ENCODE results near the gene PTH1R.

PTH1R gene

DNA sequence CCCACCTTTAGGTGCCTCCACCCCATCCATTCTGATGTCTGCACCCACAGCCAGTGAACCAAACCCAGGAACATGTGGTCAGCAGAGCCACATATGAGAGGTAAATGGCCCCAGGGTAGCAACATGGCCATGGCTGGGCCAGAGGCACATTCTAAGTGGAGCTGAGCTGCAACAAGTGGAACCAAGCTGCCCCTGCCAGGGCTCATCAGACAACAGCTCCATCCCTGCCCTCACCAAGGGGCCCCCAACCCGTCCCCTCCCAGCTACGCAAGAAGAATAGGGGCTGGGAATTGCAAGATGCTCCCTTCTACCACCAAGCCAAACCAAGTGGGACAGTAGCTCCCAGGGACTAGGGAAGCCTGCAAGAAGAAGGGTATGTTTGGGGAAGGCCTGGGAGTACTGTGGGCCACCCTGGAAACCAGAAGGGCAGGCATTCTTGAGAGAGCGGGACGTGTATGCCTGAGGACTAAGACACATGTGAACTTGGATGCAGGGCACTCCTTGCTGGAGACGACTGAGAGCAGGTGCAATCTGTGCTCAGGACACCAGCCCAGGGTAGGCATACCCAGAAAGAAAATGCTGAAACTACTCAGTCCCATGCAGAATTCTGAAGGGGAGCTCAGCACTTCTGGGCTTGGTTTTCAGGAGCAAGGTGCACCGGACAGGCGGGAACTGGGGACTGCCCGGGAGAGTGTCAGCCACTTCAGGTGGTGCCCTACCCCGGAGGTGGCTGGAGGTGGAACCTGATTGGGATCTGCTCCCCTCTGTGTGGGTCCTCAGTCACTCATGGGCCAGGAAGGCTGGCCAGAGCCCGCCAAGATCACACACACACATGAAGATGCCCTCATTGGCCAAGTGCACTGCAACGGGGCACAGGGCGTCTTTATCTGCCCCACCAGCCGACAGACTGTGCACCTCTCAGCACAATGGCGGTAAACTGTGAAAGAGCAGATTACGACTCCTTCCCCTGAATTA, 23.8 kb upstream of the PTH1R start:
- H3K4me1 ChIP-seq (ENCODE audit: control insufficient read depth, low read length): no peaks in the 10 kb centered on the region
- H3K79me2 ChIP-seq (ENCODE audit: control insufficient read depth, low read length): no peaks in the 10 kb centered on the region
- no peaks in the 10 kb centered on the region for H3F3A ChIP-seq (ENCODE audit: control insufficient read depth, insufficient read depth)
- no peaks in the 10 kb centered on the region for H4K20me1 ChIP-seq (ENCODE audit: control insufficient read depth, insufficient read depth, low read depth, low read length)
- H3K4me2 ChIP-seq (ENCODE audit: low read length): no peak overlapping the region
- no peaks in the 10 kb centered on the region for H3K9me3 ChIP-seq (ENCODE audit: control insufficient read depth, insufficient read depth, low read length)
- H3K36me3 ChIP-seq (ENCODE audit: control insufficient read depth, low read length): no peaks in the 10 kb centered on the region
- H3K27me3 ChIP-seq (ENCODE audit: control insufficient read depth, low read length): 0 out of 2 replicates have a peak, but pooled peaks cover 3% of the 10 kb centered on the region
- H3K4me3 ChIP-seq (ENCODE audit: low read length): no peak overlapping the region
- no peaks in the 10 kb centered on the region for H3K9me2 ChIP-seq (replicated peaks; ENCODE audit: control insufficient read depth, low read length)
- H3K27ac ChIP-seq (ENCODE audit: low read depth, low read length): no peak overlapping the region
- no peak for TF ChIP-seq EZH2phosphoT487 (IDR thresholded peaks at IDR 0.05; ENCODE audit: borderline replicate concordance, low read length)
- TF ChIP-seq, protein P1, sequence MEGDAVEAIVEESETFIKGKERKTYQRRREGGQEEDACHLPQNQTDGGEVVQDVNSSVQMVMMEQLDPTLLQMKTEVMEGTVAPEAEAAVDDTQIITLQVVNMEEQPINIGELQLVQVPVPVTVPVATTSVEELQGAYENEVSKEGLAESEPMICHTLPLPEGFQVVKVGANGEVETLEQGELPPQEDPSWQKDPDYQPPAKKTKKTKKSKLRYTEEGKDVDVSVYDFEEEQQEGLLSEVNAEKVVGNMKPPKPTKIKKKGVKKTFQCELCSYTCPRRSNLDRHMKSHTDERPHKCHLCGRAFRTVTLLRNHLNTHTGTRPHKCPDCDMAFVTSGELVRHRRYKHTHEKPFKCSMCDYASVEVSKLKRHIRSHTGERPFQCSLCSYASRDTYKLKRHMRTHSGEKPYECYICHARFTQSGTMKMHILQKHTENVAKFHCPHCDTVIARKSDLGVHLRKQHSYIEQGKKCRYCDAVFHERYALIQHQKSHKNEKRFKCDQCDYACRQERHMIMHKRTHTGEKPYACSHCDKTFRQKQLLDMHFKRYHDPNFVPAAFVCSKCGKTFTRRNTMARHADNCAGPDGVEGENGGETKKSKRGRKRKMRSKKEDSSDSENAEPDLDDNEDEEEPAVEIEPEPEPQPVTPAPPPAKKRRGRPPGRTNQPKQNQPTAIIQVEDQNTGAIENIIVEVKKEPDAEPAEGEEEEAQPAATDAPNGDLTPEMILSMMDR (IDR thresholded peaks at IDR 0.05; ENCODE audit: low read depth, low read length, poor library complexity, severe bottlenecking): no peak

DNA sequence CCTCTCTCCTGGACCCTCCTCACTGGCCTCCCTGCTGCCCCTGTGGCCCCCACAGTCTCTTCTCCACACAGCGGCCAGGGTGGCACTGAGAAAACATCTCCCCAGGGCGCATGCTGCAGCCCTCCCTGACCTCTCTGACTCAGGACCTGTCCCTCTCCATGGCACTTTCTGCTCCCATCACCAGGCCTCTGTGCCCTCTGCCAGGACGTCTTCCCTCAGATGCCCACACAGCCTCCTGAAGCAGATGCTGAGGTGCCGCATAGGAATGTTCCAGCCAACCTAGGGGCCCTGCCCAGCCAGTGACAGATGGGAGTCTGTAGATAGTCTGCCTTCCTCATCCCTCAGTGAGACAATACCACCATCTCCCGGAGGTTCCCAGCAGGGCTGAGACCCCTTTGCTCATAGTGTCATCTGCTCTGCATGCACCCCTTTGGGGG, 22.9 kb upstream of the PTH1R start:
- no peak overlapping the region for H3K4me3 ChIP-seq (ENCODE audit: low read length)
- H3K9me3 ChIP-seq (ENCODE audit: control insufficient read depth, insufficient read depth, low read length): no peaks in the 10 kb centered on the region
- no peaks in the 10 kb centered on the region for H3F3A ChIP-seq (ENCODE audit: control insufficient read depth, insufficient read depth)
- no peak overlapping the region for H3K27ac ChIP-seq (ENCODE audit: low read depth, low read length)
- H3K79me2 ChIP-seq (ENCODE audit: control insufficient read depth, low read length): no peaks in the 10 kb centered on the region
- no peak for TF ChIP-seq EZH2phosphoT487 (IDR thresholded peaks at IDR 0.05; ENCODE audit: borderline replicate concordance, low read length)
- TF ChIP-seq, protein P1 (IDR thresholded peaks at IDR 0.05; ENCODE audit: low read depth, low read length, poor library complexity, severe bottlenecking): no peak
- no peaks in the 10 kb centered on the region for H3K36me3 ChIP-seq (ENCODE audit: control insufficient read depth, low read length)
- peaks cover 8% of the 10 kb centered on the region; the same call in 1 of the 2 replicates for H3K27me3 ChIP-seq (ENCODE audit: control insufficient read depth, low read length)
- H3K9me2 ChIP-seq (replicated peaks; ENCODE audit: control insufficient read depth, low read length): no peaks in the 10 kb centered on the region
- H3K4me2 ChIP-seq (ENCODE audit: low read length): no peak overlapping the region
- H3K4me1 ChIP-seq (ENCODE audit: control insufficient read depth, low read length): no peaks in the 10 kb centered on the region
- no peaks in the 10 kb centered on the region for H4K20me1 ChIP-seq (ENCODE audit: control insufficient read depth, insufficient read depth, low read depth, low read length)

DNA sequence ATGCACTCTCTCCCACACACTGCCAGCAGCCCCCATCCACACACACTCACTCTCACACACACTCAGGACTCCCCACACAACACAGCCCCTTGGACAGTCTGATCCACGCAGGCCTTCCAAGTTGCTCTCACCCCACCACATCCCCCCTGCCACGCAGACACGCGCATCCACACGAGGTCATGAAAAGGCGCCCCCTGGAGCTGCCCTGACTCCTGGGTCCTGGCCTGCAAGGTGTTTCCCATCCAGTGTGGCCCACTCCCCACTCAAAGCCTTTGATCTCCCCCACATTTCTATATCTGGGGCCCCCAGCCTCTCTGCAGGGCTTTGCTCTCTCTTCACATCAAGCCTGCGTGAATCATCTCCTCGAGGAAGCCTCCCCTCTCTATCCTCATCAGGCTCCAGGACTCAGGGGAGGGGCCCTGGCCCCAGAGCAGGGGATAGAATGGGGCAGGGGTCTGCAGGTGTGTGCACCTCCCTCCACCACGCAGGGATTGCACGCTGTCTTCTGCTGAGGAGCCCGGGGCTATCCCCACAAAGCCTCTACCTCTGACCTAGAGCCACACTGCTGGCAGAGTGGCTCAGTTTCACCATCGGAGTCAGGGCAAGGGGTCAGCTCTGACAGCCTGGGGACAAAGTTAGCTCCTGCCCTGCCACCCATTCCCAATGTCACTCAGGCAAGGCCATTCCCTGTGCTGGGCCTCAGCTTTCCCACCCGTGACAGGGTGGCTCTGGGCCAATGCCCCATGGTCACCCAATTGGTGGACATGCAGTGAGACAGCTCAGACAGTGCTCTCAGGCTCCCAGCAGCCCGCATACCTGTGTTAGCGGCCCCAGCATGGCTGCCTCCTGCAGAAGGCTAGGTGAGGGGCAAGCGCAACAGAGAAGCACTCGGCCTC, 20.7 kb upstream of the PTH1R start:
- no peak overlapping the region for H3K27ac ChIP-seq (ENCODE audit: low read depth, low read length)
- H3K9me3 ChIP-seq (ENCODE audit: control insufficient read depth, insufficient read depth, low read length): no peaks in the 10 kb centered on the region
- H3K4me1 ChIP-seq (ENCODE audit: control insufficient read depth, low read length): peaks cover 5% of the 10 kb centered on the region

More for the DNA sequence above, 20.7 kb upstream of the PTH1R start:
- no peak overlapping the region for H3K4me3 ChIP-seq (ENCODE audit: low read length)
- H3K9me2 ChIP-seq (replicated peaks; ENCODE audit: control insufficient read depth, low read length): no peaks in the 10 kb centered on the region
- H3F3A ChIP-seq (ENCODE audit: control insufficient read depth, insufficient read depth): no peaks in the 10 kb centered on the region
- TF ChIP-seq, protein P1 (IDR thresholded peaks at IDR 0.05; ENCODE audit: low read depth, low read length, poor library complexity, severe bottlenecking): no peak
- H3K79me2 ChIP-seq (ENCODE audit: control insufficient read depth, low read length): no peaks in the 10 kb centered on the region
- no peaks in the 10 kb centered on the region for H3K36me3 ChIP-seq (ENCODE audit: control insufficient read depth, low read length)
- no peaks in the 10 kb centered on the region for H4K20me1 ChIP-seq (ENCODE audit: control insufficient read depth, insufficient read depth, low read depth, low read length)
- H3K27me3 ChIP-seq (ENCODE audit: control insufficient read depth, low read length): peaks cover 8% of the 10 kb centered on the region; the same call in 1 of the 2 replicates
- H3K4me2 ChIP-seq (ENCODE audit: low read length): no peak overlapping the region
